Uterus (tissue), 4 donors: ENCODE measurements around the gene FYCO1. TPM values are rescaled to one million over a fixed set of nuclear protein-coding genes. Genes with fewer than 3 reads are reported as not detected.
A peak's percentile ranks its signal among the peaks of the same experiment; 100 is the strongest.

ENCODE experiments used
- DNase-seq, 2 donors: peaks; one replicate each; pipeline ENCODE4 v3.0.0-alpha.2; 2019 to 2020
- H3K27ac ChIP-seq, 2 donors: fragments of 200-600 bp; sonication (generic); 1 replicate in 1 of 2; 2 replicates in 1 of 2; pipeline ENCODE4 v1.5.1; 2016 to 2018
- H3K27me3 ChIP-seq, 2 donors: fragments of 200-600 bp; sonication (generic); one replicate each; pipeline ENCODE4 v1.5.1; 2018 to 2019; ENCODE audit warnings: control low read depth in 1 of 2
- H3K36me3 ChIP-seq, 2 donors: fragments of 200-600 bp; sonication (generic); one replicate each; pipeline ENCODE4 v1.5.1; 2019; ENCODE audit warnings: control low read depth in 1 of 2
- H3K4me1 ChIP-seq, 2 donors: fragments of 200-600 bp; sonication (generic); one replicate each; pipeline ENCODE4 v1.5.1; 2018 to 2019; ENCODE audit warnings: control low read depth in 1 of 2
- H3K4me3 ChIP-seq, 2 donors: fragments of 200-600 bp; sonication (generic); 1 replicate in 1 of 2; 2 replicates in 1 of 2; pipeline ENCODE4 v1.5.1; 2018 to 2019; ENCODE audit warnings: mild to moderate bottlenecking in 1 of 2
- H3K9me3 ChIP-seq, 2 donors: fragments of 200-600 bp; sonication (generic); one replicate each; pipeline ENCODE4 v1.5.1; 2019; ENCODE audit warnings: control low read depth in 1 of 2
- POLR2A ChIP-seq, 2 donors: fragments of 450-650 bp; IDR thresholded peaks; one replicate each; pipeline ENCODE4 v1.6.1; 2016; ENCODE audit warnings: antibody characterized with exemption in 2 of 2, mild to moderate bottlenecking in 1 of 2, moderate library complexity in 1 of 2
- intact Hi-C: fragments of 100-400 bp; cut with DNase I; formaldehyde crosslinking; loops from one replicate; pipeline ENCODE4 v1.15.1; 2023; ENCODE audit warnings: low total_unique reads
- total RNA-seq, 4 donors: library from RNA; depleted of rRNA in 3 of 4; stranded (reverse); fragments of >200 nt in 3 of 4; gene quantifications; one replicate each; pipeline versions ENCODE4 v1.1.0 to v1.2.4, GENCODE V29; 2014 to 2023
- TF ChIP-seq, protein P1 (sequence below), 4 experiments: fragments of 200-600 bp in 2 of 4; fragments of 450-650 bp in 2 of 4; sonication (generic) in 2 of 4; IDR thresholded peaks; one replicate each; pipeline ENCODE4 v1.5.1; 2016 to 2019; ENCODE audit warnings: antibody characterized with exemption in 4 of 4, mild to moderate bottlenecking in 2 of 4, moderate library complexity in 1 of 4
- donor health status: DM: yes; HTN: yes; CAD: no.

Gene FYCO1
- total RNA-seq, 4 donors from 2014 or later = 16.5 to 74.4 (median 27.8) TPM

DNA sequence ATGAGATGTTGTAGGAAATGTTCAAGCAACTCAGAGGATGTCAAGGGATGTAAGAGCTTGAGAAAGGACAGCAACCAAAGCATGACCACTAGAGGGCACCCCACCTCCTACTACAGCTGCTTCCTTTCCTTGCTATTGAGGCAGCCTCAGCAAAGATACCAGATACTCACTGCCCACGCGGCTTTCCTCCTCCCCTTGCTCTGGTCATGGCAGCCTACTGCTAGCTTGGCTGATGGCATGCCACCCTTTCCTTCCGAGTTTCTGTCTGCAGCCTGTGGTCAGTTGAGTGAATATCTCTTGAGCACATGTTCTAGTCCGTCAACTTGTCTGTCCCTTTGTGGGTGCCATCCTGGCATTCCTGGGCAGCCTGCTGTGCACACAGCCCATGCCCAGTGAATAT is 56.8 kb downstream of the FYCO1 start:
- no peak overlapping the region for H3K4me3 ChIP-seq
- no peaks in the 10 kb centered on the region for H3K9me3 ChIP-seq
- peaks cover 0 to 3% of the 10 kb centered on the region in 2 donors for H3K4me1 ChIP-seq
- H3K36me3 ChIP-seq = no peaks in the 10 kb centered on the region
- DNase-seq = peak; percentile 82 to 92
- intact Hi-C loops = loop anchor here (5.0 to 10.0 kb wide), 2 partner anchors 94 to 138 kb away; partner anchors contain the start of gene LZTFL1
- TF ChIP-seq, protein P1, sequence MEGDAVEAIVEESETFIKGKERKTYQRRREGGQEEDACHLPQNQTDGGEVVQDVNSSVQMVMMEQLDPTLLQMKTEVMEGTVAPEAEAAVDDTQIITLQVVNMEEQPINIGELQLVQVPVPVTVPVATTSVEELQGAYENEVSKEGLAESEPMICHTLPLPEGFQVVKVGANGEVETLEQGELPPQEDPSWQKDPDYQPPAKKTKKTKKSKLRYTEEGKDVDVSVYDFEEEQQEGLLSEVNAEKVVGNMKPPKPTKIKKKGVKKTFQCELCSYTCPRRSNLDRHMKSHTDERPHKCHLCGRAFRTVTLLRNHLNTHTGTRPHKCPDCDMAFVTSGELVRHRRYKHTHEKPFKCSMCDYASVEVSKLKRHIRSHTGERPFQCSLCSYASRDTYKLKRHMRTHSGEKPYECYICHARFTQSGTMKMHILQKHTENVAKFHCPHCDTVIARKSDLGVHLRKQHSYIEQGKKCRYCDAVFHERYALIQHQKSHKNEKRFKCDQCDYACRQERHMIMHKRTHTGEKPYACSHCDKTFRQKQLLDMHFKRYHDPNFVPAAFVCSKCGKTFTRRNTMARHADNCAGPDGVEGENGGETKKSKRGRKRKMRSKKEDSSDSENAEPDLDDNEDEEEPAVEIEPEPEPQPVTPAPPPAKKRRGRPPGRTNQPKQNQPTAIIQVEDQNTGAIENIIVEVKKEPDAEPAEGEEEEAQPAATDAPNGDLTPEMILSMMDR (IDR thresholded peaks at IDR 0.05) = peak; percentile 85 to 93 (median 91)
- peak in 1 of 2 donors; percentile 17 for TF ChIP-seq POLR2A (IDR thresholded peaks at IDR 0.05)
- no peaks in the 10 kb centered on the region for H3K27me3 ChIP-seq
- H3K27ac ChIP-seq = peak overlapping the region in 1 of 2 donors; percentile 10

DNA sequence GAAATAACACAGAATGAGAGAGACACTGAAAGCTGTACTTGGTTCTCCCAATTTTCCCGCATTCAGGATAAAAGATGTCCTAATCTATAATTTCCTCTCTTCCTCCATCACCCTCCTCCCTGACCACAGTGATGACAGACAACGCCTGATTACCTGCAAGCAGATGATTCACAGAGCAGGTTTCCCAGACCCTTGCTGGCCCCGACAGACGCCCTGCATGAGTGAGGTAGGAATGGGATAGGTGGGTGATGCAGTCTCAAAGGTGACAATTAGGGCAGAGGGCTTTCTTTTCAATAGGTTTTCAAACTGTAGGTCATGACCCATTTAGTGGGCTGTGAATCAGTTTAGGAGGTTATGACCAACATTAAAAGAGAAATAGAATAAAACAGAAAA is 57.6 kb downstream of the FYCO1 start:
- Histone ChIP-seq H3K27me3 (no peaks in the 10 kb centered on the region), H3K4me1 (peaks cover 0 to 3% of the 10 kb centered on the region in 2 donors), H3K36me3 (no peaks in the 10 kb centered on the region), H3K4me3 (no peak overlapping the region), H3K9me3 (no peaks in the 10 kb centered on the region), H3K27ac (no peak overlapping the region)
- TF ChIP-seq, protein P1 (IDR thresholded peaks at IDR 0.05) = no peak
- TF ChIP-seq POLR2A (IDR thresholded peaks at IDR 0.05) = no peak
- intact Hi-C loops = loop anchor here (5.0 to 10.0 kb wide), 2 partner anchors 93 to 139 kb away; partner anchors contain the start of gene LZTFL1
- no peak for DNase-seq

DNA sequence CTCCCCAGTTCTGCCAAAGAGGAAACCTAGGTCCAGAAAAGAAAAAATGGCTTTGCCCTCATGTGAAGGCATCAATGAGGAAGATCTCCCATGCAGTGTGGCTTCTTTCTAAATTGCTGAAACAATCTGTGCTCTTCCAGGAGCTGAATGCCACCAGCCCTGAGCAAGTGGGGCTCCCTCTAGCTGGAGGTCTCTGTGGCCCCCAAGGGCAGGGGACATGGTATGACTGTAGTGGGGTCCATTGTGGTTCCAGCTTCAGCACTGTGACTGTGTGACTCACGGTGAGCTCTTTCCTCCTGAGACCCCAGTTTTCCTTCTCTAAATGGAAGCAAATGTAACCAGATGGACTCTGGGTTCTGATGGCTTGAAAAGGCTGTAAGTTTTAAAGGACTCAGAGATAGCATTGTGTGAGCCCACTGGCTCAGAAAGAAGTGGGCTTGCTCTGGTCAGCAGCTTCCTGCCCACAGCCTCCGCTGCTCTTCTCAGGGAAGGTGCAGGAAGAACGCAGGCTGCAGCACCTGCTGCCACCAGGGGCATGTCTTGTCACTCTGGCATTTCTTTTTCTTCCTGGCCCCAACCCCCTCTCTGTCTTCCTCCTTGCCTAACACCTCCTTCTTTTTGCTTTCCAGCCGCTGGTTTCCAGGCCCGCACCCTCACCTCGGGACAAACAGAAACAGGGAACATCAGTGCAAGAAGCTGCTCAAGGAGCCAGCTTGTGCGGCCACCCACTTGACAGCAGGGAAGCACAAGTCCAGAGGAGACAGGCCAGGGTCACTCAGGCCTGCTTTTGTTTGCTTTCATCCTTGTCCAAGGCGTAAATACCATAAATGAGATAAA is 58.2 kb downstream of the FYCO1 start:
- TF ChIP-seq, protein P1 (IDR thresholded peaks at IDR 0.05) = no peak
- no peak for TF ChIP-seq POLR2A (IDR thresholded peaks at IDR 0.05)
- no peaks in the 10 kb centered on the region for H3K36me3 ChIP-seq
- no peaks in the 10 kb centered on the region for H3K27me3 ChIP-seq
- intact Hi-C loops = loop anchor here (5.0 to 10.0 kb wide), 2 partner anchors 93 to 140 kb away; partner anchors contain the start of gene LZTFL1
- H3K9me3 ChIP-seq = no peaks in the 10 kb centered on the region
- DNase-seq = no peak
- H3K4me3 ChIP-seq = no peak overlapping the region
- H3K4me1 ChIP-seq = peaks cover 0 to 3% of the 10 kb centered on the region in 2 donors
- H3K27ac ChIP-seq = no peak overlapping the region

DNA sequence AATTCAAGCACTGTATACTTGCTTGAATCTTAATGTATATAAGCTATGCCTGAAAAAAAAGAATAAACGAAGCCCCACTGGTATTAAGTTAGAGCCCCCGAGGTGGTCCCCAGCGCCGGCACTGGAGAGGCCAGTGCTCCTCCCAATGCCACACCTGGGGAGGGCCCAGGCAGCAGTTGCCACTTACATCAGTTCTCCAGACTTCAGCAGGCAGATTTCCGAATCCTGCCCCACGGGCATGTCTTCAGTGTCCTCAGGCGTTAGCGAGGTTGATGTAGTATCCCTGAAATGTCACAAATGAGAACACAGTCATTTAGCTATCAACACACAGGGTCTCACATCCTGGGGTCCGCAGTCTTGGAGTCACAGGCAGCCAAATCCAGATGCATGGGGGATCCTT is 59.4 kb downstream of the FYCO1 start:
- no peak for TF ChIP-seq POLR2A (IDR thresholded peaks at IDR 0.05)
- TF ChIP-seq, protein P1 (IDR thresholded peaks at IDR 0.05) = no peak
- no peak for DNase-seq
- no peaks in the 10 kb centered on the region for H3K36me3 ChIP-seq
- no peaks in the 10 kb centered on the region for H3K27me3 ChIP-seq
- no peak overlapping the region for H3K27ac ChIP-seq
- H3K9me3 ChIP-seq = no peaks in the 10 kb centered on the region
- H3K4me1 ChIP-seq = peaks cover 0 to 3% of the 10 kb centered on the region in 2 donors
- intact Hi-C loops = loop anchor here (5.0 to 10.0 kb wide), 2 partner anchors 91 to 141 kb away; partner anchors contain the start of gene LZTFL1
- no peak overlapping the region for H3K4me3 ChIP-seq

DNA sequence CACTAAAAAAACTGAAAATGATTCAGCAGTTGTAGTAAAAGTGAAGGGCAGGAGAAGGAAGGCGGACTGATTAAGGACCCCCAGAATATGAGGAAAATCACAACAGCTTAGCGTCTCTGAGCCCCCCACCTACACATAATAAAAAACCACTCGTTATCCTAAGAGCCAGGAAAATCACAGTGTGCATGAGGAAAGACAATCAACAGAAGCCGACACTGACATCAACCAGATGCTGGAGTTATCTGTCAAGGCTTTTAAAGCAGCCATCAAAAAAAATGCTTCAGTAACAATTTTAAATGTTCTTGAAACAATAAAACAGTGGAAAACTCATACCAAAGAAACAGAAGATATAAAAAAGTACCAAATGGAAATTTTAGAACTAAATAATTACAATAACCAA is 62.0 kb downstream of the FYCO1 start:
- intact Hi-C loops = loop anchor here (10.0 kb wide), 1 partner anchor 89 kb away; the partner anchor contains the start of gene LZTFL1
- Histone ChIP-seq H3K36me3 (no peaks in the 10 kb centered on the region), H3K27me3 (no peaks in the 10 kb centered on the region), H3K27ac (peak overlapping the region in 1 of 2 donors; percentile 77), H3K4me3 (no peak overlapping the region), H3K9me3 (no peaks in the 10 kb centered on the region), H3K4me1 (no peaks in the 10 kb centered on the region)
- no peak for TF ChIP-seq POLR2A (IDR thresholded peaks at IDR 0.05)
- TF ChIP-seq, protein P1 (IDR thresholded peaks at IDR 0.05) = no peak
- no peak for DNase-seq
